NB4 (cell line): ENCODE results near the gene ESR1.

Experiments
- CTCF ChIP-seq: IDR thresholded peaks from one replicate; pipeline ENCODE4 v1.5.1; 2012; ENCODE audit warnings: low read depth, low read length
- MAX ChIP-seq: IDR thresholded peaks from 2 replicates; pipeline ENCODE4 v1.6.1; 2011; ENCODE audit warnings: low read depth, low read length
- POLR2A ChIP-seq: IDR thresholded peaks from 2 replicates; pipeline ENCODE4 v1.6.1; 2011; ENCODE audit warnings: mild to moderate bottlenecking; ENCODE audit not compliant: insufficient read length; ENCODE audit errors: extremely low read depth

DNA sequence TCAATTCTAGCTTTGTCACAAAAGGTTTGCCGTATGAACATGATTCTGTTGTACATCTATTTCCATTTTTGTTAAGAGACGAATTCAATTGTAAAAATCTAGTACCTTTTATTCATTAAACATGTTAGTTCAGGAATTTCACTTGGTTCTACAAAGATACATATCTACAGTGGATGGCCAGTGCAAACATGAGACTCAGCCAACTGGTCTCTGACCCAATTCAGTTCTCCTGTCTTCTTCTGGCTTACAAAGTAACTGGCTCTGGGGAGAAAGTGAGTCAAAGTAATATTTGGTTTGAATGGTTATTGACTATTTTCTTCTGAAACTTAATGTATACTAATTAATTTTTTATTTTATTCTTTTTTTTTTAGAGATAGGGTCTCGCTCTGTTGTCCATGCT is 70.0 kb downstream of the ESR1 start:
- no peak for TF ChIP-seq POLR2A
- no peak for TF ChIP-seq CTCF
- no peak for TF ChIP-seq MAX
